ENCODE results near the gene CRIP3. TPM values are rescaled to one million over a fixed set of nuclear protein-coding genes. Genes with fewer than 3 reads are reported as not detected.

The CRIP3 gene
- total and polyA plus RNA-seq, 2 of the 13 experiments (the other 11 are each of a cell fraction or from before 2014, with no cell fraction given): 6.3 to 9.3 TPM

- TF ChIP-seq SNAPC4 (CRISPR knock-in tag; IDR thresholded peaks at IDR 0.05) (no peak), GATA4 (IDR thresholded peaks at IDR 0.05; ENCODE audit: borderline replicate concordance, low read depth) (no peak), ARID2 (CRISPR knock-in tag; IDR thresholded peaks at IDR 0.05; ENCODE audit: borderline replicate concordance) (no peak), ZSCAN20 (CRISPR knock-in tag; IDR thresholded peaks at IDR 0.05; ENCODE audit: borderline replicate concordance) (no peak), ZNF619 (CRISPR knock-in tag; IDR thresholded peaks at IDR 0.05) (peak; percentile 48; the same call in 1 of the 2 replicates), GATAD1 (CRISPR knock-in tag; IDR thresholded peaks at IDR 0.05) (no peak), HIVEP1 (CRISPR knock-in tag; IDR thresholded peaks at IDR 0.05) (peak; percentile 66; the same call in 1 of the 2 replicates), THYN1 (CRISPR knock-in tag; IDR thresholded peaks at IDR 0.05; ENCODE audit: borderline replicate concordance, low read depth) (no peak), ZNF710 (CRISPR knock-in tag; IDR thresholded peaks at IDR 0.05; ENCODE audit: borderline replicate concordance) (0 out of 2 replicates have a peak, but pooled peaks have one; percentile 45), BCL3 (CRISPR knock-in tag; IDR thresholded peaks at IDR 0.05) (0 out of 2 replicates have a peak, but pooled peaks have one; percentile 51), ZNF235 (CRISPR knock-in tag; IDR thresholded peaks at IDR 0.05; ENCODE audit: borderline replicate concordance) (0 out of 2 replicates have a peak, but pooled peaks have one; percentile 64)
- TF ChIP-seq, protein P1, sequence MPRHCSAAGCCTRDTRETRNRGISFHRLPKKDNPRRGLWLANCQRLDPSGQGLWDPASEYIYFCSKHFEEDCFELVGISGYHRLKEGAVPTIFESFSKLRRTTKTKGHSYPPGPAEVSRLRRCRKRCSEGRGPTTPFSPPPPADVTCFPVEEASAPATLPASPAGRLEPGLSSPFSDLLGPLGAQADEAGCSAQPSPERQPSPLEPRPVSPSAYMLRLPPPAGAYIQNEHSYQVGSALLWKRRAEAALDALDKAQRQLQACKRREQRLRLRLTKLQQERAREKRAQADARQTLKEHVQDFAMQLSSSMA (CRISPR knock-in tag; IDR thresholded peaks at IDR 0.05): 0 out of 2 replicates have a peak, but pooled peaks have one; percentile 23
- TF ChIP-seq, protein P2, sequence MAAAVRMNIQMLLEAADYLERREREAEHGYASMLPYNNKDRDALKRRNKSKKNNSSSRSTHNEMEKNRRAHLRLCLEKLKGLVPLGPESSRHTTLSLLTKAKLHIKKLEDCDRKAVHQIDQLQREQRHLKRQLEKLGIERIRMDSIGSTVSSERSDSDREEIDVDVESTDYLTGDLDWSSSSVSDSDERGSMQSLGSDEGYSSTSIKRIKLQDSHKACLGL (CRISPR knock-in tag; IDR thresholded peaks at IDR 0.05): 0 out of 2 replicates have a peak, but pooled peaks have one; percentile 33
These were observed 15.8 kb downstream of the CRIP3 start (continued) for GRCh38 chr6:43292763-43293318.
